NCI-H748 treated with DMSO at 0.1 percent for 48 hours (cell line): Measurements from ENCODE around the gene ZNF710.

Experiments used
- DNase-seq: peaks from one replicate; lab custom pipeline; 2025; lab: John Stamatoyannopoulos, UW

The ZNF710 gene

DNA sequence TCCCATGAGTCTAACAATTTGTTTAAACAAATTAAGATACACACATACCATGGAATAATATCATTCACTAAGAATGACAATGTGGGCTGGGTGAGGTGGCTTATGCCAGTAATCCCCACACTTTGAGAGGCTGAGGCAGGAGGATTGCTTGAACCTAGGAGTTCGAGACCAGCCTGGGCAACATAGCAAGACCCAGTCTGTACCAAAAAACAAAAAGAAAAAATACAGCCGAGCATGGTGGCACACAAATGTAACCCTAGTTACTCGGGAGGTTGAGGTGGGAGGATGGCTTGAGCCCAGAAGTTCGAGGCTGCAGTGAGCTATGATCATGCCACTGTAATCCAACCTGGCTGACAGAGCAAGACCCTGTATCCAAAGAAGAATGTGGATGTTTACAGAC lies 4.0 kb upstream of the ZNF710 start:
- DNase-seq: no peak

DNA sequence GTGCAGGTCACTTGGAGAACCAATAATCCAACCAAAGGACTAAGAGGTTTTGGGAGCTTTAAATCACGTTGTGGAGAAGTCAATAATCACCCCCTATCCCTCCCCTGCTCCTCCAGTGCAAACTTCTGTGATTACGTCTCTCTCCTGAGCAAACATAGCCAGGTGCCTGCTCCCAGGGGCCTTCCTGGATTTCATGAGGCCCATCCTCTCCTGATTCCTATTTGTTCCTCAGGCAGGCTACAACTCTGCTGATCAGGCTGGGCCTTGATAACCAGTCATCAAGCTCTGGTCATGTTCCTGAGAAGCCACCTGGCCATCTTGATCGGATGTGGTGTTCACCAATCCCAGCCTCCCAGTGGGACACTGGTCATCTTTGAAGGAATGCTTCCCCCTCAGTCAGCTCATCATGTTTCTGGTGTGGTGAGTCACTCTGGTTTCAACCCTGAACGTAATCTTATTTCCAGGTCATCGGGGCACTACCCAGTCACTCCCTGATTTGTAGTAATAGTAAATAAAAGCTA lies 2.9 kb upstream of the ZNF710 start:
- DNase-seq: no peak

DNA sequence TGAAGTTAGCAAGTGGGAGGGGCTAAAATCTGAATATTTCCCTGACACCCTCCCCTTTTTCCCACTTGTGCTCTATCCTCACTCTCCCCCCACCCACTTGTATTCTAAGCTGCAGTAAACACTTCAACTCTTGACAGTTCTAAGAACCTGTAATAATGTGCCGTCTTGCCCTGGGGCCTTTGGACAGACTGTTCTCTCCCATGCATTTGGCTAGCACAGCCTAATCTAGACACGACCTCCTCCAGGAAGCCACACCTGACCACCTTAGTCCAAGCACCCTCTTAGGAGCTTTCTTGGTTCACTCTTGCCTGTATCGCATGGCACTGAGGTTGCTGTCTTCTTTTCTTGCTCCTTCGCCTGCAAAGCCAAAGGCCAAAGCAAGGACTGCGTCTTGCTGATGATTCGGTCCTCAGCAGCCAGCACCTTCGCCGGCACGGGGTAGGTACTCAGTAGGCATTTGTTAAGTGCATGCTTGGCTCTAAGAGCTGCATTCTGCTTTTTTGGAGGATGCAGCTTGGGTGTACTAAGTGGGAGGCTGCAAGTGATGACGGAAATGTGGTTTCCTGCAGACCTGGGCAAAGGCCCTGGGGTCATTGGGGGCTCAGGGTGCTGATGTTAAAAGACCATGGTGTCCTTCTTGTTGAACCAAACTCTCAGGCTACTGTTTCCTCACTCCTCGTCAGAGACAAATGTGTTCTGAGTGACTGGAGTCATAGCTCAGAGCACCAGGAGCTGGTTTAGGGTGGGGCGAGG lies 2.0 kb upstream of the ZNF710 start:
- no peak for DNase-seq

DNA sequence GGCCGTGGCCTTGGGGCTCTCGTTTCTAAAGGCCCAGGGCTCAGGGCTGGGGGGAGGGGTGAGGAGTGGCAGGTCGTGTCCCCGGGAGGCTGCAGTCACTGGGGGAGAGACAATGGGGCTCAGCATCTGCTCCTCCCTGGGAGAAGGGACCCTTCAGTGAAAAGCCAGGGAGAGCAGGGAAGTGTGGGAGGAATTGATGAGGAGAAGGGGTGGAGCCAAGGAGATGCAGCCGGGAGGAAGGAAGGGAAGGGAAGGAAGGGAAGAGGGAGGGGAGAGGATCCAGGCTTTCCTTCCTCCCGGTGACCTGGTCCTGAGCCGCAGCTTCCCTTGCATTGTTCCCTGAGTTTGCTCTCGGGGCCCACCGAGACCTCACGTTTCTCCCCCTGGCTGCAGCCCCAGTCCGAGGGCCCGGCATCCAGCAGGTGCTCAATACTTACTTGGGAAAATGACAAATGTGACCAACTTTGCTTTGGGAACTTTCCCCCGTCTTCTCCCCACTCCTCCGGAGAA lies 1.4 kb upstream of the ZNF710 start:
- DNase-seq: no peak

DNA sequence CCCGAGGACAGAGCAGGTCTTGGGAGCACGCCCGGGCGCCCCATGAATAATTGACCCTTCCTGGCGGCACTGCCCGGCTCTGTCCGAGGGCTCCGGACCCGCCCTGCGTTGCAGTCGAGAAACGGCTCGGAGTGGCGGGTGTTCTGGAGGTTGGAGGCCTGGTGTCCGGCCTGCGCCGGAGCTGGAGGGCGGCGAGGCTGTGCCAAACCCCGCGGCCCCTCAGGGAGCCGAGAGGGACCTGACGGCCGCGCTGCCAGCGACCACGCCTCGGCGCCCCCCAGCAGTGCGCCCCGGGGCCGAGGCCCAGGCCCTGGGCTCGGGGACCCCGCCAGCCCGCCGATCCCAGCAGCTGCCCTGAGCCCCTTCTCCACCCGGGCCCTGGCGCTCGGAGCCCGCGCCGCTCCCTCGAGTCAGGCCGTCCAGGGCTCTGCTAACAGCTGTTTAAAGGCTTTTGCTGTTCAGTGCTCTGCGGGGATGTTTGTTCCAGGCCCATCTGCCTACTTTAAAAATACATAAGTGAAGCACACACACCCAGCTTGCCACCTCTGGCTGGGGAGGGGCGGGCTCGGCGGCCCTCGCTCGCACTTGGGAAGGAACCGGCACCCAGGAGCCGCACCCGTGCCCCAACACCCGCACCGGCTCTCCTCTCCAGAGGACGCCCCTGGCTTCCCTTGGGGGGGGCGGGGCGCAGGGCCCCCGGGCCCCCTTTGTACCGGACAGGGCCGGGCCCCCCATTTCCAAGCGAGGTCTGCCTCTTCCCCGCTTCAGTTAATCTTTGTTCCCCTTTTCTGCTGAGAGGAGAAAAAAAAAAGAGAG lies 730 bp upstream of the ZNF710 start:
- no peak for DNase-seq

DNA sequence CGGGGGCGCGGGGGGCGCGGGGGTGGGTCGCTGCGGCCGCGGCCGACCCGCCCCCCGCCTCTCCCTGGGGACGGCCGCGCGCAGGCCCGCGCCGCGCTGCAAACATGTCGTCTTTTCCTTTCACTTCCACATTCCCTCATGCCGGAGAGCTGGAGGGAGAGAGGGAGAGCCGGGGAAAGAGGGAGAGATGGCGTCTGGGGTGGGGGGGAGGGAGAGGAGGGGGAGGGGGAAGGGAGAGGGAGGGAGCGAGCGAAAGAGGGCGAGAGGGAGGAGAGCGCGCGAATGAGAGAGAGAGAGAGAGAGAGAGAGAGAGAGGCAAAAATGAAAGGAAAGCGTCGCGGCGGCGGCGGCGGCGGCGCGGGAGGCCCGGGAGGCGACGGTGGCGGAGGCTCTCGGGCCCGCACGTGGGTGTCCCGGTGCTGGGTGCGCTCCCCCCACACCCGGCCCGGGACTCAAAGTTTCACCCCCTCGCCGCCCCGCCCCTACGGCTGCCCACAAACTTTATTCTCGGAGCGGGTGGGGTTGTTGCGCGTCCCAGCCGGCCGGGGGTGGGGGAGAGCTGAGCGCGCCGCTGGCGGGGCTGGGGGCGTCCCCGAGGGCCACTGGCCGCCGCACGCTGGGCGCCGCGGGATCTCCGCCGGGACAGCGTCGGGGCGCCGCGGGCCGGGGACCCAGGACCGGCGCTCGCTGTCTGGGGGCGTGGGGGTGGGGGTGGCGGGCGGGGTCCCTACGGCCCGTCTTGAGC lies 731 bp downstream of the ZNF710 start:
- DNase-seq: no peak

DNA sequence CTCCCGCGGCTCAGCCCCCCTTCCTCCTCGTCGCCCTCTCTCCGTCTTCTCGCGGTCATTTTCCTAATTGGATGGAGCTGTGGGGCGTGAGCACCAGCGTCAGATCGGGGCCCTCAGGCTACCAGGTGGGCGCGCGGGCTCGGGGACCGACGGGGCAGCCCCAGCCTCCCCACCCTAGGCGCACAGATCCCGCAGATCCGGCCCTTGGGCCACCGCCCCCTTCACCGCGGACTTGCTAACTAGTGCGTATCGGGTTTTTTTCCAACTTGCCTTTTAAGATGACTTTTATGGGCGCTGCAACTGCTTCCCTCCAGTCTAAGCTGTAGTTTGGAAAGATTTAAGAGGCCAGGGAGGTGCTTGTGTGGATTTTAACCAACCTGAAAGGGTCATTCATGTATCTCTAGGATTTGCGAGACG lies 1.3 kb downstream of the ZNF710 start:
- DNase-seq: peak; percentile 6

DNA sequence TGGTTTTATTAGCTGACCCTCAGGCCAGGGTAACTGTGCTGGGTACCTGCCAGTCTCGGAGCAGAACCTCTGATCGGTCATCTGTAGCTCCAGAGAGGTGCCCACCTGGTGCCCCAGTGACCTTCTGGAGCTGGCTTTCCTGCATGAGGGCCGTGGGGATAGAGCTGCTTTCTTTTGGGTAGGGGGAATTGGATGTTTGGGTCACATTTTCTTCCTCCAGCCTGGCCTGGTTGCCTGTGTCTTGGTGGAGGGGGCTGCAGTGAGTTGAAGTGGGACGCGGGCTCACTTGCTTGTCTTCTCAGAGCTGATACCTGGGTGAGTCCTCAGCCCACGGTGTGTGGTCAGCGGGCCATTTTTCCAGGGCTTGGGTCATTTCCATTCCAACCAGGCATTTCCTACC lies 2.6 kb downstream of the ZNF710 start:
- no peak for DNase-seq

DNA sequence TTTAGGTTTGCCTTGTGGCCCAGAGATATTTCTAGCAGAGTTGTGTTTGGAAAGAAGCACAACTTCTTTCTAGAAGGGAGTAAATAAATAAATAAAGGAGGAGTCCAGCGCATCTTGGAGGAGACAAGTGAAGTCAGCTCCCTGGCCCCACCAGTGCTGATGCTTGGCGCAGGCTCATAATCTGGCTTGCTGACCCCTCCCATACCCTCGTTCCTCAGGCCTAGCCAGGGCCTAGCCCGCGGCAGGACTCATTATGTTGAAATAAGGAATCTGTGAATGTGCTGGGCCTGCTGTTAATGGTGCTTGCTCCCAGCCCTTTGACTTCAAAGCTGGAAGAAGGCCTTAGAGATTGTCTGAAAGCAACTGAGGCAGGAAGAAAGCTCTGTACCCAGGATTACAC lies 3.1 kb downstream of the ZNF710 start:
- DNase-seq: no peak

DNA sequence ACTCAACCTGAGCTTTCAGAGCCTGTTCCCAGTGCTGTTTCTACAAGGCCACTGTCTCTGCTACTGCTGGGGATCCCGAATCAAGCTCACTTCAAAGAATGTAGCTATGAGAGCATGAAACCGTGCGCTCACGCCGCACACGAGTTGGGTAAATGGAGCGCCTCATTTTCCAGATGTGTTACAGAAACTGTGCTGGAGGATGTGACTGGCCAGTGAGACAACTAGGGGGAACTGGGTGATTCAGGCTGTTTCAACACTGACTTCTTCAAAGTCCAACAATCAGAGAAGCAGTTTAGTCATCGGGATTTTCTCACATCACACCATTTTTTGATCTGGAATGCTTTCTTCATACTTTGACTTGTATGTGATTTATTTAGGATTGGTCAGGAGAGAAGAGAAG lies 3.5 kb downstream of the ZNF710 start:
- DNase-seq: no peak

DNA sequence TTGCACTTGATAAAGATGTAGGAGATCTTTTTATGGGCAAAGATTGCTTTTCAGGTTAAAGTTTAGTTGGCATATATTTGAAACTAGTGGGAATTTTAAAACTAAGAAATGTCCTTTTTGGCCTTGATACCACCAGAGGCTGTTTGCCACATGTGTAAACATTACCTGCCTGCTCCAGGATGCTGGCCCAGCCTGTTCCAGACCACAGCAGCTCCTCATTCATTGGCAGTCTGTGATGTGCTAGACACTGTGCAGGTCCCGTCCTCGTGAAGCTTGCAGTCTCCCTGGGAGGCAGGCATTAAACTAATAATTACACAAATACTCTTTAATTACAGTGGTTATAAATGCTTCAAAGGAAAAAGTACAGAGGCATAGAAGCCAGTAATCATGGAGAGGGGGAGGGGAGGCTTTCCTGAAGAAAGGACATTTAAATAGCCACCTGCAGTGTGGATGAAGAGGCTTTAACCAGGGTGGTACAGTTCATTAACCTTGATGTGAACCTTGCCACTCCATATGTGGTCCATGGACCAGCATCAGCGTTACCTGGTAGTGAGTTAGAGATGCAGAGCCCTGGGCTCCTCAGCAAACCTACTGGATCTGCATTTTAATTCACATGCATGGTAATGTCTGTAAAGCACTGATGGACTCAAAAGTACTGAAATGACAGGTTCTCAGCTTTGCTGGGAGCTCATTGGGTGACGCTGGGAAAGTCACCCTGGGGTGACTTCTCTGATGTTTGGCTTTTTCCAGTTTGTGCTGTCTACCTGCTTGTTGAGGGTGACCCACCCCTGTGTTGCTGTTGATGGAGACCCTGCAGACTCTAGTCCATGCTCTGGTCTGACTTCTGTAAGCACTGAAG lies 5.3 kb downstream of the ZNF710 start:
- no peak for DNase-seq

DNA sequence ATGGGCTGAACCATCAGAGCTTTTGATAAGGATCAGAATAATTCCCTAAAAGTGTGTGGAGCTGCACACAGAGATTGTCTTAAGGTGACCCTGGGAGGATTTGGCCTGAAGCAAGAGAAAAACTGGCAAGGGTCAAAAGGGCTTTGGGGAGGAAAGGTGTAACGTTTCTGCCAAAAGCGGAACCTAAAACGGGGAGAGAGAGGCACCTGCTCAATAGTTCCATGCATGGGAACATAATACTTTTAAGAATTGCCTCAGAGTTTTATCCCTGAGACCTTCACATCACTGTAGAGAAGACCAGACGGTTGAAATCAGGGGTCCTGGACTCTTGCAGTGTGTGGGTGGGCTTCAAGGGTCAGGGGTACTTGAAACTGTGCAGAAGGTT lies 5.9 kb downstream of the ZNF710 start:
- DNase-seq: no peak

DNA sequence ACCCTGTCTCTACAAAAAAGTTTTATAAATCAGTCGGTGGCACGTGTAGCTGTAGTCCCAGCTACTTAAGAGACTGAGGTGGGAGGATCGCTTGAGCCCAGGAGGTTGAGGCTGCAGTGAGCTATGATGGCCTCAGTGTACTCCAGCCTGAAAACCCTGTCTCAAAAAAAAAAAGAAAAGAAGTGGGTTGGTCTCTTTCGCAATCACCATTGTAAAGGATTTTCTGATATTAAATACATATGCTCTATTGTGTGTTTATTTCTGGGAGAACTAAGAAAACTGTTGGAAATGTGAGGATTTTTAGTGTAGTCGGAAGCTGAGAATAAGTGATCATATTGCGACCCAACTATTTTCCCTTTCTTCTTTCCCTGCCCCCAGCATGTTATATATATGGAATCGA lies 7.5 kb downstream of the ZNF710 start:
- DNase-seq: no peak

DNA sequence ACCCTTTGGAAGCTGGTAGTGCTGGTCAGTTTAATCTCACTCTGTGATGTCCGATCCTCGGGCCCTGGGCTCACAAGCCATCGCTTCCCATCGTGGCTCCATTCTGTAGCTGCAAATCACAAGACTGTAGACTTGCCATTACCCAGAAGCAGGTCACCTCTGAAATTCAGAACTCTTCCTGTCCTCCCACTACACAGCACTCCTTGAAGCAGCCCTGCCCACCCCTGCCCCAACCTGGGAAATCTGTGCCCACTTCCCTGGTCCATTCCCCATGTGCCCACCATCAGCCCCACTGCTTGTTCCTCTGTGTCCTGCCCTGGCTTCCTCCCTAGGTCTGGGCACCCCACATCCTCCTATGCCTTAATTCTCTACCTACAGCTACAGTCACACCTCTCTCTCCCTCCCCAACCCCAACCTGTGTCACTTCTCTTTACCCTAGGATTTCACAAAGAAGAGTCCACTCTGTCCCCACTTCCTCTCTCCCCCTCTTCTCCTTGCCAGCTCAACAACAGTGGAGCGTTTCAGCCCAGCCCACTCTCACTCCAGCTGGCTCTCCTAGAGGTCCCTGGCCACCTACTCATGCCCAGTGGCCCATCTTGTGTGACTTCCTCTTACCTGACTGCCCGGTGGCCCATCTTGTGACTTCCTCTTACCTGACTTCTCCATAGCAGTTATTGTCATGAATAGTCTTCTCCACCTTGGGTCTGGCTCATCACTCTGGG lies 8.3 kb downstream of the ZNF710 start:
- no peak for DNase-seq

DNA sequence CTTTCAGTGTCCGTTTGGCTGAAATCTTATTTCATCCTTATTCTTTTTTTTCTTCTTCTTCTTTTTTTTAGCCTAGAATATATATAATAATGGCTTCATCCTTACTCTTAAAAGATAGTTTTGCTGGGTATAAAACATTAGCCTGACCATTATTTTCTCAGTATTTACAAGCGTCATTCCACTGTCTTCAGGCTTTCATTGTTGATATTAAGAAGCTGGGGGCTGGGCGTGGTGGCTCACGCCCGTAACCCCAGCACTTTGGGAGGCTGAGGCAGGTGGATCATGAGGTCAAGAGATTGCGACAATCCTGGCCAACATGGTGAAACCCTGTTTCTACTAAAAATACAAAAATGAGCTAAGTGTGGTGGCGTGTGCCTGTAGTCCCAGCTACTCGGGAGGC lies 10.6 kb downstream of the ZNF710 start:
- no peak for DNase-seq

DNA sequence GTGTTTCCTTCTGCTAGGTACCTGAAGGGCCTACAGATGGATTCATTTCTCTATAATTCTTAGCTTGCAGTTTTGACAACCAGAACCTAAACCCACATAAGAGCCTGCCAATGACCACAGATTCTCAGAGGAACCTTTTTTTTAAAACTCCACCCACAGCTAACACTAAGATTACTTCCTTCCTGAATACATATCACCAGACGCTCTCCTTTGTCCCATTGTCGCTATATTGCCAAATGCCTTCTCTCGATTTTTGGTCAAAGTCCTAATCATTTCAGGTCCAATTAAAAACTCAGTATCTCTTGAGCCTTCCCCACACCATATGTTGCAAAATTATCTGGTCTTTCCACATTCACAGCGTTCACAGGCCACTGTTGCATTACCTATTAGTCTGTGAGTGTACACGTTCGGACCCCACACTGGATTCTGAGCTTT lies 12.4 kb downstream of the ZNF710 start:
- DNase-seq: no peak

DNA sequence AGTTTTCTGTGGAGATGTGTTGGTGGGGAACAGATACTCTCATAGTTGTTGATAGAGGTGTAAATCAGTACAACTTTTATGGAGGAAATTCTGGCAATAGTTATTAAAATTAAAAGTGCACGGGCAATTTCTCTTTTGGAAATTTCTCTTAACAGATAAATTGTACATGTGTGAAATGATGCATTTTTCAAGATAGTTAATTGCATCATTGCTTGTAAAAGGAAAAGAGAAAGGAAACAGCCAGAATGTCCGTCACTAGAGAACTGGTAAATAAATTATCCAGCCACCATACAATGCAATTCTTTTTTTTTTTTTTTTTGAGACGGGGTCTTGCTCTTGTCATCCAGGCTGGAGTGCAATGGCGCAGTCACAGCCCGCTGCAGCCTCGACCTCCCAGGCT lies 14.2 kb downstream of the ZNF710 start:
- DNase-seq: no peak

DNA sequence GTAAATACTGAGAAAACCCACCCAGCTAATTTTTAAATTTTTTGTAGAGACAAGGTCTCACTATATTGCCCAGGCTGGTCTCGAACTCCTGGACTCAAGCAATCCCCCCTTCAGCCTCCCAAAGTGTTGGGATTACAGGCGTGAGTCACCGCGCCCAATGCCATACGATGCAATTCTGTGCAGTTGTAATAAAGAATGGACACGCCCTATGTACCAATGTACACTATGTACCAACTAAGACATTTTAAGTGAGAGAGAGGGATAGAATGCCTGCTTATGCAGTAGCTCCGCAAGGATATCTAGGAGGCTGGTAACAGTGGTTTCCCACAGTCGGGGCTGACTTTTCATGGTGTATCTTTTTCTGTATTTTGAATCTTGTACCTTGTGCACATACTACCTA lies 14.6 kb downstream of the ZNF710 start:
- no peak for DNase-seq

DNA sequence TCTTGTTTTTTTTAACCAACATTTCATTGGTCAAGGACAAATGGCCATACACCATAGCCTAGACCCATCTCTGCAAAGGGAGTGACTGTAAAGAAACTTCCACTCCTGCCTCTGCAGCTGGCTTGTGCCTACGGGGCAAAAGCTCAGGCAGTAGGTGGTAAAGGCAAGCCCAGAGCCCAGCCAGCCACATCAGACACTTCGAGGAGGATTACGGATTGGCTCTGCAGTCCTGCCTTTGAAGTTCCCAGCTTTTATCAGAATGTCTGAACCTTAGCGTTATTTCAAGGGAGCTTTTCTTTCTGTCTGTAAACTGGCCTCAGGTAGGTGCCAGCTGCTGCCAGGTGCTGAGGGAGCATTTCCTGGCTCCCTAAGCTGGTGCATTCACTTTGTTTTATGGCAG lies 15.6 kb downstream of the ZNF710 start:
- DNase-seq: no peak

DNA sequence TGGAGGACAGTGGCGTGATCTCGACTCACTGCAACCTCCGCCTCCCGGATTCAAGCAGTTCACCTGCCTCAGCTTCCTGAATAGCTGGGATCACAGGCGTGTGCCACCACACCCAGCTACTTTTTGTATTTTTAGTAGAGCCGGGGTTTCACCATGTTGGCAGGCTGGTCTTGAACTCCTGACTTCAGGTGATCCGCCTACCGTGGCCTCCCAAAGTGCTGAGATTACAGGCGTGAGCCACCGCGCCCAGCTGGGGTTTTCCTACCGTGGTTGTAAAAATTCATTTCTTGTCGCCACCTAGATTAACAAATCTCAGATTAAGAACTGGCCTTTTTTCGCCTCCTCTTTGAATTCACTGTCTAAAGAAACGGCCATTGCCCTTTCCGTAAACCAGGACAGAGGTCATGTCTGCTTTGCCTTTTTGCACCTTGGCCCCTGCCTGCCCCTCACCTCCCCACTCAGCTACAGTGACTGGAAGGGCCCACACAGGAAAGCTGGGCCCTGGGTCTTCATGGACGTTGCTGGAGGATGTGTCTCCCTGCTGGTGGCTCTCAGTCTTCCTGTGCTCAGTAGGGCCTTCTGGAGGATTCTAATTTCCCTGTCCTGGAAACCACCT lies 17.2 kb downstream of the ZNF710 start:
- DNase-seq: no peak
